ENCODE data around the gene PPM1L.
"Not testable (repeated sequence)": the region's sequence is repeated elsewhere in the genome, so short reads cannot be mapped to it uniquely, and the experiment has no call there.

The PPM1L gene

DNA sequence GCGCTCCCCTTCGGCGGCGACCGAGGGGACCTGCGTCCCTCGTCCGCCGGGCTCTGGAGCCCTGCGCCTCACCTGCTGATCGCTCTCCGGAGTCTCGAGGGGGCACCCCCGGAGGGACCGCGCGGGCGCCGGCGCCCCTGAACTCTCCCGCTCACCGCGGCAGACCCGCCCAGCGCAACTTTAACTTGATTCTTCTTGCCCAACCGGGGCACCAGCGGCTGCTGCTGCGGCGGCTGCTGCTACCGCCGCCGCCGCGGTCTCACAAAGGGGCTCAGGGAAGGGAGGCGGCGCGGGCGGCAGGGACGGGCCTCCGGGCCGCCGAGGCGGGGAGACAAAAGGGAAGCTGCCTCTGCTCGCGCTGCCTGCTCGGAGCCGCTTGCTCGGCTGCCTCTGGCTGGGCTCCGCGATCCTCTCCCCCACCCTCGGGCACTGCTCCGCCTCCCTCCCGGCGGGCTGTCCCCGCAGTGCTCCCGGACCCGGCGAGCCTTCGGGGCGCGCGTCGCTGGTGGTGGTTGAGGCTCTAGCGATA lies at the start of gene PPM1L:
TSS of gene PPM1L (plus strand) at position 456 of the 529 bp plus-strand sequence.
- Histone ChIP-seq H3K9ac (peak within 1 kb of the TSS; percentile 82), H3K4me2 (peak within 1 kb of the TSS; percentile 78), H2AFZ (ENCODE audit: low read depth) (peak within 1 kb of the TSS; percentile 90), H3K36me3 (ENCODE audit: insufficient read depth) (no peaks in the 10 kb centered on the region), H3K4me3 (IDR thresholded peaks at IDR 0.05; ENCODE audit: insufficient read depth, low read depth, low read length) (peak within 1 kb of the TSS; percentile 61), H3K79me2 (ENCODE audit: insufficient read depth, low read depth) (peaks cover 41% of the 10 kb centered on the region), H3K27ac (peak within 1 kb of the TSS; percentile 86), H3K27me3 (ENCODE audit: insufficient read depth, low read depth) (no peaks in the 10 kb centered on the region), H3K4me1 (ENCODE audit: low read depth, poor library complexity, severe bottlenecking) (peaks cover 53% of the 10 kb centered on the region), H4K20me1 (ENCODE audit: insufficient read depth) (no peaks in the 10 kb centered on the region)
- TF ChIP-seq CTCF (conservative IDR thresholded peaks at IDR 0.05; ENCODE audit: low read depth, low read length) = no peak

DNA sequence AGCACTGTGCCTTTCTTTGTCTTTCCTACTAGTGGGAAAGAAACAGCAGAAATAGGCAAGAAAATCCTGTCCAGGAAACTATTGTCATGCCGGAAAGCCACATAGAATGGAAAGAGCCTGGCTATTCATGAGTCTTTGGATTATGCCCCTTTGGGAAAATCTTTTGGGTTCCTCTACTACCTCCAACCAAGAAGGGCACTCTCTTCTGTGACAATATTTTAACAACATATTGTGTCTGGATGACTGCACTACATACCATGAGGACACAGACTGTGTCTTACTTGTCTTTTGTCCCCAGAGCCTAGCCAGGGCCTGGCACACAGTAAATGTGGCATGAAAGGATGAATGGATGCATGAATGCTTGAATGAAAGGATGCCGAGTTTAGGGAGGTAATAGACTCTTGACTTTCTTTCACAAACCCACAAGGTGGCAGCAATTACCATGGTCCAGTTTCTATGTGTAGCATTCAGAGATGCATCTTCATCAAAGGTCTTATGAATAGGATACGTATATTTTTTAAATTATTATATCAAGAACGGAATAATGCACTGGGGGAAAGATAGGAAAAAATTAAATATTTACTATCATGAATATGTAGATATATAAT lies 48.7 kb upstream of the PPM1L start:
- Histone ChIP-seq H3K4me1 (ENCODE audit: low read depth, poor library complexity, severe bottlenecking) (no peaks in the 10 kb centered on the region), H3K36me3 (ENCODE audit: insufficient read depth) (no peaks in the 10 kb centered on the region), H3K4me3 (IDR thresholded peaks at IDR 0.05; ENCODE audit: insufficient read depth, low read depth, low read length) (no peak overlapping the region), H4K20me1 (ENCODE audit: insufficient read depth) (no peaks in the 10 kb centered on the region), H2AFZ (ENCODE audit: low read depth) (no peak overlapping the region), H3K27me3 (ENCODE audit: insufficient read depth, low read depth) (no peaks in the 10 kb centered on the region), H3K79me2 (ENCODE audit: insufficient read depth, low read depth) (no peaks in the 10 kb centered on the region), H3K27ac (no peak overlapping the region), H3K9ac (no peak overlapping the region), H3K4me2 (no peak overlapping the region)
- no peak; the same call in none of the 2 replicates for TF ChIP-seq CTCF (conservative IDR thresholded peaks at IDR 0.05; ENCODE audit: low read depth, low read length)

DNA sequence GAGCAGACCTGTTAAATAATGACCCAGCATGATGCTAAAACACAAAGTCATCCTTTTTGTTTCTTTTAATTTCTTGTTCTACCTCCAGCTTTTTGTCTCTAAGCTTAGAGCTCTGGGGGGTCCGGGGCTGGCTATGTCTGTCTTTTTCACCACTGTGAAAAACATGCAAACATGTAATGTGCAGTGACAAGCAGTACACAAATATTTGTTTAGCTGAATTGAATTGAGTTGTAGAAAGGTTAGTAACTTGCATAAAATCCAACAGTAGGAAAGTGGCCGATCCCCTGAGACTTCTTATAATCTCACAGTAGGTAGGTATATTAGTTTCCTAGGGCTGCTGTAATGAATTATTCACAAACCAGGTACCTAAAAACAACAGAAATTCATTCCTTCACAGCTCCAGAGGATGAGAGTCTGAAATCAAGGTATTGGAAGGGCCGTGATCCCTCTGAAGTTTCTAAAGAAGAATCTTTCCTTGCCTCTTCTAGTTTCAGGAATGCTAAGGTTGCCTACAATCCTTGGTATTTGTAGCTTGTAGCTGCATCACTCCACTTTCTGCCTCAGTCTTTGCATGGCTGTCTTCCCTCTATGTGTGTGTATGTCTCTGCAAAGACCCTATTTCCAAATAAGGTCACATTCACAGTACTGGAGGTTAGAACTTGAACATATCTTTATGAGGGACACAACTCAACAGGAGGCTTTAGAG lies 46.4 kb upstream of the PPM1L start:
- Histone ChIP-seq H3K79me2 (ENCODE audit: insufficient read depth, low read depth) (no peaks in the 10 kb centered on the region), H3K4me3 (IDR thresholded peaks at IDR 0.05; ENCODE audit: insufficient read depth, low read depth, low read length) (no peak overlapping the region), H3K27me3 (ENCODE audit: insufficient read depth, low read depth) (no peaks in the 10 kb centered on the region), H4K20me1 (ENCODE audit: insufficient read depth) (no peaks in the 10 kb centered on the region), H3K4me1 (ENCODE audit: low read depth, poor library complexity, severe bottlenecking) (no peaks in the 10 kb centered on the region), H3K9ac (no peak overlapping the region), H3K27ac (no peak overlapping the region), H2AFZ (ENCODE audit: low read depth) (no peak overlapping the region), H3K4me2 (no peak overlapping the region), H3K36me3 (ENCODE audit: insufficient read depth) (no peaks in the 10 kb centered on the region)
- TF ChIP-seq CTCF (conservative IDR thresholded peaks at IDR 0.05; ENCODE audit: low read depth, low read length) = no peak

DNA sequence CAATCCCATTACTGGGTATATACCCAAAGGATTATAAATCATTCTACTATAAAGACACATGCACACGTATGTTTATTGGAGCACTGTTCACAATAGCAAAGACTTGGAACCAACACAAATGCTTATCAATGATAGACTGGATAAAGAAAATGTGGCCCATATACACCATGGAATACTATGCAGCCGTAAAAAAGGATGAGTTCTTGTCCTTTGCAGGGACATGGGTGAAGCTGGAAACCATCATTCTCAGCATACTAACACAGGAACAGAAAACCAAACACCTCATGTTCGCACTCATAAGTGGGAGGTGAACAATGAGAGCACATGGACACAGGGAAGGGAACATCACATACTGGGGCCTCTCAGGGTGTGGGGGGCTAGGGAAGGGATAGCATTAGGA lies 42.9 kb upstream of the PPM1L start:
- not testable (repeated sequence) for H3K36me3 ChIP-seq (ENCODE audit: insufficient read depth); H3K79me2 ChIP-seq (ENCODE audit: insufficient read depth, low read depth); H3K27me3 ChIP-seq (ENCODE audit: insufficient read depth, low read depth); H3K4me2 ChIP-seq; H3K27ac ChIP-seq; H3K9ac ChIP-seq; H4K20me1 ChIP-seq (ENCODE audit: insufficient read depth); H3K4me3 ChIP-seq (IDR thresholded peaks at IDR 0.05; ENCODE audit: insufficient read depth, low read depth, low read length); H3K4me1 ChIP-seq (ENCODE audit: low read depth, poor library complexity, severe bottlenecking); H2AFZ ChIP-seq (ENCODE audit: low read depth)

DNA sequence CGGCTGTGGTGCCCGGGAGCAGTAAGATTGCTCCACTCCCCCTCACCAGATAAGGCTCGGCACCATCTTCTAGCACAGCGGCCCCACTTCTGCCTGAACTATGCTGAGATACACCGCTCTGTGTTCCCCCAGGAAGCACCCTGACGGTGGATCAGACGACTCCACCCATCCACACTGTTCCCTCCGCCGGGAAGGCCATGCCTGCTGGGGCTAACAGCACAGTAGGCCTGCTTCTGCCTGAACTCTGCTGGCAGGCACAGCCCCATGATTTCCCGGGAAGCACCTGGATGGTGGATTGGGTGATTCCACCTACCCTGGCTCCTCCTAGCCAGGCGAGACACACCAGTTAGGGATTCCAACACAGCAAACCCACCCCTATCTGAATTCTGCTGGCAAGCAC lies 36.3 kb upstream of the PPM1L start:
- Histone ChIP-seq H3K4me3 (IDR thresholded peaks at IDR 0.05; ENCODE audit: insufficient read depth, low read depth, low read length) (no peak overlapping the region), H2AFZ (ENCODE audit: low read depth) (no peak overlapping the region), H3K79me2 (ENCODE audit: insufficient read depth, low read depth) (no peaks in the 10 kb centered on the region), H3K36me3 (ENCODE audit: insufficient read depth) (no peaks in the 10 kb centered on the region), H3K4me2 (no peak overlapping the region), H3K27ac (no peak overlapping the region), H3K4me1 (ENCODE audit: low read depth, poor library complexity, severe bottlenecking) (no peaks in the 10 kb centered on the region), H3K27me3 (ENCODE audit: insufficient read depth, low read depth) (no peaks in the 10 kb centered on the region), H3K9ac (no peak overlapping the region), H4K20me1 (ENCODE audit: insufficient read depth) (no peaks in the 10 kb centered on the region)
- no peak for TF ChIP-seq CTCF (conservative IDR thresholded peaks at IDR 0.05; ENCODE audit: low read depth, low read length)

Data from KMS-11 (cell line).